GM11168 (cell line): ENCODE measurements around the gene TNK2.

Source experiments
- in situ Hi-C: fragments of 300-500 bp; cut with MboI; formaldehyde crosslinking; loops from one replicate; pipeline ENCODE4 v1.12.0; 2022; ENCODE audit warnings: low sequenced_read_pairs; ENCODE audit not compliant: unreplicated experiment

Gene TNK2

GRCh38 chr3:195888311-195888761 is 20.0 kb downstream of the TNK2 start:
- in situ Hi-C loops = no loop called here

GRCh38 chr3:195887670-195888069 is 20.7 kb downstream of the TNK2 start:
- in situ Hi-C loops = no loop called here

- in situ Hi-C loops = no loop called here
Measured at GRCh38 chr3:195886181-195887141, 21.9 kb downstream of the TNK2 start.

GRCh38 chr3:195885036-195885891 is 23.1 kb downstream of the TNK2 start:
- in situ Hi-C loops = no loop called here

GRCh38 chr3:195884691-195885035 is 23.7 kb downstream of the TNK2 start:
- in situ Hi-C loops = no loop called here

GRCh38 chr3:195883801-195884200 is 24.6 kb downstream of the TNK2 start:
- in situ Hi-C loops = no loop called here

- in situ Hi-C loops = no loop called here
Measured at GRCh38 chr3:195883160-195883559, 25.2 kb downstream of the TNK2 start.

- in situ Hi-C loops = no loop called here
Measured at GRCh38 chr3:195882002-195882441, 26.3 kb downstream of the TNK2 start.

- in situ Hi-C loops = no loop called here
Measured at GRCh38 chr3:195881276-195881988, 26.9 kb downstream of the TNK2 start.

GRCh38 chr3:195880037-195880431 is 28.3 kb downstream of the TNK2 start:
- in situ Hi-C loops = no loop called here

GRCh38 chr3:195879416-195880036 is 28.8 kb downstream of the TNK2 start:
- in situ Hi-C loops = no loop called here

GRCh38 chr3:195878424-195879274 is 29.7 kb downstream of the TNK2 start:
- in situ Hi-C loops = no loop called here

- in situ Hi-C loops = no loop called here
Measured at GRCh38 chr3:195877767-195878423, 30.5 kb downstream of the TNK2 start.

GRCh38 chr3:195877136-195877715 is 31.1 kb downstream of the TNK2 start:
- in situ Hi-C loops = no loop called here

GRCh38 chr3:195876297-195877064 is 31.9 kb downstream of the TNK2 start:
- in situ Hi-C loops = no loop called here

GRCh38 chr3:195875482-195876236 is 32.7 kb downstream of the TNK2 start:
- in situ Hi-C loops = no loop called here

- in situ Hi-C loops = no loop called here
Measured at GRCh38 chr3:195873971-195874370, 34.4 kb downstream of the TNK2 start.
